ENCODE measurements around the gene CDC5L.

Gene CDC5L

GRCh38 chr6:44409207-44409794, 21.8 kb downstream of the CDC5L start:
- no peaks in the 10 kb centered on the region for H3K9me2 ChIP-seq (replicated peaks; ENCODE audit: insufficient read depth, low read length)
- peaks cover 72% of the 10 kb centered on the region for H3K79me2 ChIP-seq (ENCODE audit: insufficient read depth, low read length)
- peaks cover 4% of the 10 kb centered on the region; the same call in 1 of the 2 replicates for H3K9me3 ChIP-seq (ENCODE audit: insufficient read depth, low read length)
- H3K4me2 ChIP-seq (ENCODE audit: low read depth, low read length, poor library complexity, severe bottlenecking), result no peak overlapping the region
- H3K9ac ChIP-seq (ENCODE audit: low read length), result no peak overlapping the region
- H2AFZ ChIP-seq (ENCODE audit: low read depth, low read length, severe bottlenecking), result no peak overlapping the region
- TF ChIP-seq EZH2phosphoT487 (conservative IDR thresholded peaks at IDR 0.05; ENCODE audit: low read length), result no peak
- TF ChIP-seq, protein P1, sequence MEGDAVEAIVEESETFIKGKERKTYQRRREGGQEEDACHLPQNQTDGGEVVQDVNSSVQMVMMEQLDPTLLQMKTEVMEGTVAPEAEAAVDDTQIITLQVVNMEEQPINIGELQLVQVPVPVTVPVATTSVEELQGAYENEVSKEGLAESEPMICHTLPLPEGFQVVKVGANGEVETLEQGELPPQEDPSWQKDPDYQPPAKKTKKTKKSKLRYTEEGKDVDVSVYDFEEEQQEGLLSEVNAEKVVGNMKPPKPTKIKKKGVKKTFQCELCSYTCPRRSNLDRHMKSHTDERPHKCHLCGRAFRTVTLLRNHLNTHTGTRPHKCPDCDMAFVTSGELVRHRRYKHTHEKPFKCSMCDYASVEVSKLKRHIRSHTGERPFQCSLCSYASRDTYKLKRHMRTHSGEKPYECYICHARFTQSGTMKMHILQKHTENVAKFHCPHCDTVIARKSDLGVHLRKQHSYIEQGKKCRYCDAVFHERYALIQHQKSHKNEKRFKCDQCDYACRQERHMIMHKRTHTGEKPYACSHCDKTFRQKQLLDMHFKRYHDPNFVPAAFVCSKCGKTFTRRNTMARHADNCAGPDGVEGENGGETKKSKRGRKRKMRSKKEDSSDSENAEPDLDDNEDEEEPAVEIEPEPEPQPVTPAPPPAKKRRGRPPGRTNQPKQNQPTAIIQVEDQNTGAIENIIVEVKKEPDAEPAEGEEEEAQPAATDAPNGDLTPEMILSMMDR (IDR thresholded peaks at IDR 0.05; ENCODE audit: insufficient read depth, low read length, poor library complexity, severe bottlenecking), result no peak
- H4K20me1 ChIP-seq (ENCODE audit: low read depth, low read length), result 0 out of 2 replicates have a peak, but pooled peaks cover 17% of the 10 kb centered on the region
- H3K36me3 ChIP-seq (ENCODE audit: low read length), result peaks cover 88% of the 10 kb centered on the region
- H3K27me3 ChIP-seq (ENCODE audit: low read length), result no peaks in the 10 kb centered on the region
- H3K27ac ChIP-seq (ENCODE audit: low read depth, low read length), result no peak overlapping the region
- H3K4me3 ChIP-seq (ENCODE audit: insufficient read depth, low read length, poor library complexity, severe bottlenecking), result no peak overlapping the region
- H3F3A ChIP-seq (ENCODE audit: insufficient read depth), result no peaks in the 10 kb centered on the region; the same call in none of the 2 replicates

- H3K27ac ChIP-seq (ENCODE audit: low read depth, low read length), result no peak overlapping the region
- 0 out of 2 replicates have a peak, but pooled peaks cover 21% of the 10 kb centered on the region for H4K20me1 ChIP-seq (ENCODE audit: low read depth, low read length)
- no peak for TF ChIP-seq EZH2phosphoT487 (conservative IDR thresholded peaks at IDR 0.05; ENCODE audit: low read length)
- TF ChIP-seq, protein P1 (IDR thresholded peaks at IDR 0.05; ENCODE audit: insufficient read depth, low read length, poor library complexity, severe bottlenecking), result no peak
- H3K9me2 ChIP-seq (replicated peaks; ENCODE audit: insufficient read depth, low read length), result no peaks in the 10 kb centered on the region
- H3K4me3 ChIP-seq (ENCODE audit: insufficient read depth, low read length, poor library complexity, severe bottlenecking), result no peak overlapping the region
- H3K36me3 ChIP-seq (ENCODE audit: low read length), result peaks cover 83% of the 10 kb centered on the region
- H3K27me3 ChIP-seq (ENCODE audit: low read length), result no peaks in the 10 kb centered on the region
- H3K79me2 ChIP-seq (ENCODE audit: insufficient read depth, low read length), result peaks cover 72% of the 10 kb centered on the region
- no peak overlapping the region for H3K4me2 ChIP-seq (ENCODE audit: low read depth, low read length, poor library complexity, severe bottlenecking)
- H3F3A ChIP-seq (ENCODE audit: insufficient read depth), result no peaks in the 10 kb centered on the region; the same call in none of the 2 replicates
- H2AFZ ChIP-seq (ENCODE audit: low read depth, low read length, severe bottlenecking), result no peak overlapping the region
- peaks cover 4% of the 10 kb centered on the region; the same call in 1 of the 2 replicates for H3K9me3 ChIP-seq (ENCODE audit: insufficient read depth, low read length)
- H3K9ac ChIP-seq (ENCODE audit: low read length), result no peak overlapping the region
Measured at GRCh38 chr6:44410363-44410762, 22.9 kb downstream of the CDC5L start.

DNA sequence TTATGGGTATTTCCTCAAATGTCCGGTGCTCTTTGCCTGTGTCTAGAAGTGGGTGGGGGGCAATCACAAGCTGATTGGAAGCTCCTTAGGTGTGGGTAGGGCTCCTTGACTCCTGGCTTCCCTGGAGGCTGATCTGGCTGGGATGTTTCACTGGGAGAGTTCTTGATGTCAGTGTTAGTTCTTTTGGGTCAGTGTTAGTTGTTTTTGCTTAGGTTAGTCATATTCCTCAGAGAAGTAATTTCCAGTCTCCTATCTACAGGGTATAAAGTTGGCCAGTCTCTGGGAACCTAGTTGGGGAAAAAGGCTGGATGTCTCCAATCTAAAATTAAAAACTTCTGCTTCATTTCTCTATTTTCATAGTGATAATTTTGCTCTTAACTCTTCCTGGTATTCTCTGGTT, 23.6 kb downstream of the CDC5L start:
- Histone ChIP-seq H3K79me2 (ENCODE audit: insufficient read depth, low read length) (peaks cover 80% of the 10 kb centered on the region), H3K9ac (ENCODE audit: low read length) (no peak overlapping the region), H3K4me2 (ENCODE audit: low read depth, low read length, poor library complexity, severe bottlenecking) (no peak overlapping the region), H3K9me2 (replicated peaks; ENCODE audit: insufficient read depth, low read length) (no peaks in the 10 kb centered on the region), H3F3A (ENCODE audit: insufficient read depth) (no peaks in the 10 kb centered on the region; the same call in none of the 2 replicates), H3K27me3 (ENCODE audit: low read length) (no peaks in the 10 kb centered on the region), H3K27ac (ENCODE audit: low read depth, low read length) (no peak overlapping the region), H3K36me3 (ENCODE audit: low read length) (peaks cover 84% of the 10 kb centered on the region), H3K9me3 (ENCODE audit: insufficient read depth, low read length) (peaks cover 4% of the 10 kb centered on the region; the same call in 1 of the 2 replicates), H3K4me3 (ENCODE audit: insufficient read depth, low read length, poor library complexity, severe bottlenecking) (no peak overlapping the region), H2AFZ (ENCODE audit: low read depth, low read length, severe bottlenecking) (no peak overlapping the region), H4K20me1 (ENCODE audit: low read depth, low read length) (0 out of 2 replicates have a peak, but pooled peaks cover 21% of the 10 kb centered on the region)
- TF ChIP-seq EZH2phosphoT487 (conservative IDR thresholded peaks at IDR 0.05; ENCODE audit: low read length), result no peak
- TF ChIP-seq, protein P1 (IDR thresholded peaks at IDR 0.05; ENCODE audit: insufficient read depth, low read length, poor library complexity, severe bottlenecking), result no peak
